Skin of body (tissue), 2 donors: ENCODE data around the gene CDC42EP3. TPM values are rescaled to one million over a fixed set of nuclear protein-coding genes. Genes with fewer than 3 reads are reported as not detected.
A peak's percentile ranks its signal among the peaks of the same experiment; 100 is the strongest.

Source experiments
- DNase-seq: peaks from one replicate; lab custom pipeline; 2025; lab: John Stamatoyannopoulos, UW
- total RNA-seq: library from RNA; depleted of rRNA; stranded (reverse); fragments of >200 nt; gene quantifications from one replicate; pipeline ENCODE4 v1.2.3, GENCODE V29; 2014

CDC42EP3 gene
- total RNA-seq, 1 donor from 2014 or later = 12.2 TPM

- peak; percentile 50 for DNase-seq
These were observed 14.7 kb downstream of the CDC42EP3 start for GRCh38 chr2:37656512-37657423.

DNA sequence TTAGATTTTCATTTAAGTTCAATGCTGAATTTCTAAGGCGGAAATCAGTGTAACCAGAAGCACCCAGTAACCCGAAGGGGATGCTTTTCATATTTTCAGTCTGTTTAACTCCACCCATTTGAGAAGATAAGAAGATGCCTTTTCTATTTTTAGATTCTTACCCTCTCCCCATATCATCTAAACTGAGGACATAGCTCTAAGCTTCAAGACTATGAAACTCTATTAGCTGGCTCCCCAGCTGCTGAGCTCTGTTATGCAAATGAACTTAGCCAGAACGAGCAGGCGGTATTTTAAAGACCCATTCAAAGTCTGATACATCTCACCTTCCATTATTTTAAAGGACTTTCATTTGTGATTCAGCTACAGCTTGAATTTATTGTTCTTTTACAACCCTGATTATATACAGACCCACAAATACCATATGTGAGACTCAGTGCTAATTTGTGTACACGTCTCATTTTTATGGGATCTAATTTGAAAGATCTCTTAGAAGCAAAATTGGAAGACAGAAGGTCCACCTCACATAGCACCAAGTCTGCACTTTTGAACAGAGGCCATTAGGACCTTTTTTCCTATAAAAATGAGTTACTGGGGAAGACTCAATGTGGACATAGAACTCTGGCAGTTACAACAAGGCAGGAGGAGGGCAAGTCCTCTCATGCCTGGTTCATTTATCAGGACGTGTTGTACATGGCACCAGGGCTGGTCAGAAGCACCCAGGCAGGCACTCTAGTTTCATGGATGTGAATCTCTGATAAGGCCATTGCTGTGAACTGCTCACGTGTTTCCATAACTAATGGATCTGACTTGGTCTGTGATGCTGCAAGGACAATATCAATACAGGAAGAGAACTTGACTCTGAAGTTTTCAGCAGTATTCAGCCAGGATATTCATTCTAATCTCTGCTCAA, 16.3 kb downstream of the CDC42EP3 start:
- DNase-seq = no peak

DNA sequence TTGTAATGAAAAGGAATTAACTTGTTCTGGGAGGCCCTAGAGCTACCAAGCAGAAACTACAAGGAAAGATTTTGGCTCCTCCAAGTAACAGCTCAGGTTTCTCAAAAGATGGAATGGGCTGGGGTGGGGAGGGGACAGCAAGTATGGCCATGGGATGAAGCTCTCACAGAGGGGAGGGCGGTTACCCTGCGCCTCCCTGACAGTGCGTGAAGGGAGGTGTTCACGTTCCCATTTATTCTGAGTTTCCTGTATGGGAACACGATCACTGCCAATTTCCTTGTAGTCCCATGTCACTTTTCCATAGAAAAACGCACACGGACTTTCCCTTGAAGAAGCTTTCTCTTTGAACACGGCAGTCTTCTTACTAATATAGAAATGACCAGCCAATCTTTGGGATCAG, 17.0 kb downstream of the CDC42EP3 start:
- no peak for DNase-seq

DNA sequence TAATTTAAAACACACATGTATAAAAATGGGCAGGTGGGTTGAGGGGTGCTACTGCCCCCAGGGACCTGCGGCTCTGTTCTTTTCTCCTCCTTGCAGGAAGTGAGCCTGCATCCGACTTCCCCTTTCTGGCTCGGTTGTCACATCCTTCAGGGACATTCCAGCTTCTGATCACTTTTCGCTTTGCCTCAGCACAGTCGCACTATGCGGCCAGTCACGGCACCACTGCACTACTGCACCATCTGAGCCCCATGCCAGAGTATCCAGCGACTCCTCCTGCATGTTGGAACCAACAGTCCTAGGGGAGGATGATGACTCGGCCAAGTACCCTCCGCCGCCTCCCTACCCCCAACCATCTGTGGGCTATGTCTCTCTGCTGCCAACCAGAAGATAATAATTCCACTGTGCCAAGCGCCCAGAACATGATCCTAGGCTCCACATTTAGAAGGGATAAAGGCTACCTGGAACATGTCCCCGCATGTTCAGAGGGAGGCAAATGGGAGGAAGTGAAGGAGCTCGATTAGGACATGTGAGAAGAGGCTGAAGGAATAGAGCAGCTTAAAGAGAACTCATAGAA, 17.6 kb downstream of the CDC42EP3 start:
- no peak for DNase-seq

DNA sequence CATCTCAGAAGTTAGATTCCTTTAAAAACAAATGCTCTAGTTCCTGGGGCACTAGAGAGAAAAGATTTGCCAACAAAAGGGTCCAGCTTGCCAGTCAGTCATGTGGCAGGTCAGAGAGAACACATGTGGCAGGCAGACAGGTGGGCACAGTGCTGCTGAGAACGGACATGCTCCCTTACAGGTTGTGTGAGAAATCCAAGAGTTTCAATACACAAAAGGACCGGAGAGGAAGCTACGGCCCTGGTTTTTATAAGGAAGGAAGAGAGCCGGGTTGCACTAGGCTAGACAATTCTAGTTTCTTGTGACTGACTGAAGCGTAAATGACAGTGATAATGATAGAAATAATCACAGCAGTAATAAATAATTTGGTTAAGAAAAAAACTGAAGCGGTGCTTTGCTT, 18.3 kb downstream of the CDC42EP3 start:
- DNase-seq = no peak

DNA sequence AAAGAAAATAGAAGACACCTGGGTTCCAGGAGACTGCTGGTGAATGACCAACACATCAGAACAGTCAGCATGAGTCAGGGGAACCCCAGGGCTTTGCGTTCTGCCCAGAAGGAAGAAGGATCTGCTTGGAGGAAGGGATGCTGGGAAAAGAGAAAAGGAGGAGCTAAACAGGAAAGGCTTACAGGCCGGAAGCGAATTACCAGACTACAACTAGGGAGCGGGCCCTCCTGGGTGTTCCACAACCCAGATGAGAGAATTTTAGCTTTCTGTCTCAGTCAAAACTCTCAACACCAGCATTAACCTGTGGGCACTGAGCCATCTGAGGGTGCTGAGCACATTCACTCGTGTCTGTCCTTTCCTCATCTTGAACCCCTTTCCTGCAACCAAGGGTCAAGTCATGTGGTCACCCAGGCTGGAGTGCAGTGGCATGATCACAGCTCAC, 19.2 kb downstream of the CDC42EP3 start:
- no peak for DNase-seq

DNA sequence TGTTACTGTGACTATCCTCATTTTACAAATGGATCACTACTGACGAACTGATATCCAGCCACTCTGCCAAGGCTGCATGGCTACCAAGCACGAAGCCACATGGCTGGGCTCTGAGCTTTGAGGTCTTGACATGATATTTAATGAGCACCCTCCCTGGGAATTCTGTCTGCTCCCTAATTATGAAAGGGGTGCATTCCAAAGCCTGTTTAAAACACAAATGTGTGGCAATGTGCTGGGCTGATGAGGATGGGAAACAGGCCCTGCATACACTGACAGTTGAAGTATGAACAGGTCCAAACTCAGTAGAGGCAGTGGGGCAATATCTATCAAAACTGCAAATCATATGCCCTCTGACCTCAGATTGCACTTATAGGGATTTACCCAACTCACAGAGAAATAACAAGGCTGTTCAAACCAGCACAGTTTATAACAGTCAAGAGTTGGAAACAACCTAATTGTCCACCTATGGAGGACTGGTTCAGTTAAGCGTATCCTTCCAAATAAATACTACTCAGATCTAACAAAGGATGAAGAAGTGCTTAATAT, 20.8 kb downstream of the CDC42EP3 start:
- DNase-seq = no peak

DNA sequence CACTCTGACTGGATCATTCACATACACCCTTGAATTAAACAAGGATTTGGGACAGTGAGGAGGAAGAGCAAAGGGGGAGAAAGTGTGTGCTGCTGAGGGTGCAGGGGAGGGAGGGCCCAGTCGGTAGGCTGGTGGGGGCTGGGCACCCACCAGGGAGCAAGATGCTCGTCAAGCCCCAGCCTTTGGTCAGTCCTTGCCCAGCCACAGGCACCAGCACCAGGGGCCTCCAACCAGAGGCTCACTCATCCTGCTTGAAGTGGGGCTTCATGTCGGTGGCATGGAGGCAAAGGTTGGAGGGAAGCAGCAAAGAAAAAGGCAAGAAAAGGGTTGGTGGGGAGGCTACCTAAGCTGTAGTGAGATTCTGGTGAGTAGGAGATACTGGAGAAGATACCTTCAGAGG, 21.9 kb downstream of the CDC42EP3 start:
- DNase-seq = no peak

DNA sequence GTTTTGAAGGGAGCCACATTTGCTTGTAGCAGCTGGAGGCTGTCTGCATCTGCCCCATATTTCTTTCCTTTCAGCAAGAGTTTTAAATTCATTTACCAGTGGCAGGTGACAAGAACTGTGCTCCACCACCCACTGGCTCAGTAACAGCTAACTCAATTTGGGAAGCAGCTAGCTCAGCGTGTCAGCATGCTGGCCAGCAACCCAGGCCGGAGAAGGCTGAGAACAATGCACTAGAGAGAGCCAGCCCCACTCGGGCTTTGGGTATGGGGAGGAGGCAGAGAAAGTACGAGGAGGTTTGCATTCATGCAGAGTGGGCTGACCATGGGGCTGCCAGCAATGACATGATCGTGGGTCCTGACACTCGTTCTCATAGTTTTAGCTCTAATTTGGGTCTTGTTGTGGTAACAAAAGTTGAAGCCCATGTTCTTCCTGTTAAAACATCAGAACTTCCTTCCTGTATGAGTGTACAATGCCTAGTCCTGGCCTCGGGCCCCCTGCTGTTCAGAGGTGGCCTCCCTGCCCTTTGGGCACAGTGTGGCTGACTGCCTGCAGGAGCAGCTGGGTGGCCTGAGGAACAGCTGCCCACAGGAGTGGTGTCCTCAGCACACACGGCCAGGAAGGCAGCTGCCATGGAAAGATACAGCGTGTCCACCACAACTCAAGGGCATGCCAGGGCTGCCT, 23.0 kb downstream of the CDC42EP3 start:
- DNase-seq = no peak

DNA sequence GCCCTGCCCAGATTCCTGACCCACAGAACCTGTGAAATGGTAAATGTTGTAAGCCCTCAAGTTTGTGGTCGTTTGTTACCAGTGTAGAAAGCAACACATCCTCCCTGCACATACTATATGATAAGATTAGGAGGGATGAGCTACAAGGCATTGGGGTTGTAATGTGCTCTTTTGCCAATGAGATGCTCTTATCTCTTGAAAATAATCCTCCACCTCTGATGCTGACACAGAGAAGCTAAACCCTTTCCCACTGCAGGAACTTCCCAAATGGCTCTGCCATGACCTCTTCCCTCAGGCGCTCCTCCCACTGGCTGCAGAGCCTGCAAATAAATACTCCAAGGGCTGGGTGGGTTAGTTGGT, 23.5 kb downstream of the CDC42EP3 start:
- no peak for DNase-seq

- DNase-seq = no peak
These were observed 25.6 kb downstream of the CDC42EP3 start for GRCh38 chr2:37645836-37646235.

DNA sequence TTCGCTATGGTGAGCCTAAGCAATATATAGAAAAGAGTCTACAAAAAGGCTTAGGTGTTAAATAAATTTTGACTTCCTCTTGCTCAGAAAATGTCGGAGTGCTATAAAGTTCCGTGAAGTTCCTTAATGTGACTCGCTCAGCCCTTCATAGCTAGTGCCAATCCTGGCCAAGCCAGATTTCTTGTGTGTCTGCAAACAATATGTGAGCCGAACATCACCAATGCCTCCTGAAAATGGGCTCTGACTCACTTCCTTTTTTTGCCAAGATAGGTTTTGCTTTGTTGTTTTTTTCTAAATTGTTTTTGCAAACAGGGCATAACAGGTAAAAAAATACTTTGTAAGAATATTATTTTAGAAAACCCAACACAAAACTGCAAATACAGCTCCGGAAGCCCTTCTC, 26.1 kb downstream of the CDC42EP3 start:
- no peak for DNase-seq

- DNase-seq = no peak
These were observed 27.3 kb downstream of the CDC42EP3 start for GRCh38 chr2:37644191-37644590.

DNA sequence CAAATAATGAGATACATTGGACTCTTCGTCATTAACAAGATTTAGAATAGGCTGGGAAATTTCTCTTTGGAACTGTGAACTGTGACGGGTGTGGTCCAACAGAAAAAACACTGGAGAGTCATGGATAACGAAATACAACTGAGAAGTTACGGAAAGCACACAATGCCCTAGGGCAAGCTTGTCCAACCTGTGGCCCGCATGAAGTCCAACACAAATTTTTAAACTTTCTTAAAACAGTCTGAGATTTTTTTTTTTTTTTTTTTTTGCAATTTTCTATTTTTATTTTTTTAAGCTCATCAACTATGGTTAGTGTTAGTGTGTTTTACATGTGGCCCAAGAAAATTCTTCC, 27.7 kb downstream of the CDC42EP3 start:
- DNase-seq = no peak

DNA sequence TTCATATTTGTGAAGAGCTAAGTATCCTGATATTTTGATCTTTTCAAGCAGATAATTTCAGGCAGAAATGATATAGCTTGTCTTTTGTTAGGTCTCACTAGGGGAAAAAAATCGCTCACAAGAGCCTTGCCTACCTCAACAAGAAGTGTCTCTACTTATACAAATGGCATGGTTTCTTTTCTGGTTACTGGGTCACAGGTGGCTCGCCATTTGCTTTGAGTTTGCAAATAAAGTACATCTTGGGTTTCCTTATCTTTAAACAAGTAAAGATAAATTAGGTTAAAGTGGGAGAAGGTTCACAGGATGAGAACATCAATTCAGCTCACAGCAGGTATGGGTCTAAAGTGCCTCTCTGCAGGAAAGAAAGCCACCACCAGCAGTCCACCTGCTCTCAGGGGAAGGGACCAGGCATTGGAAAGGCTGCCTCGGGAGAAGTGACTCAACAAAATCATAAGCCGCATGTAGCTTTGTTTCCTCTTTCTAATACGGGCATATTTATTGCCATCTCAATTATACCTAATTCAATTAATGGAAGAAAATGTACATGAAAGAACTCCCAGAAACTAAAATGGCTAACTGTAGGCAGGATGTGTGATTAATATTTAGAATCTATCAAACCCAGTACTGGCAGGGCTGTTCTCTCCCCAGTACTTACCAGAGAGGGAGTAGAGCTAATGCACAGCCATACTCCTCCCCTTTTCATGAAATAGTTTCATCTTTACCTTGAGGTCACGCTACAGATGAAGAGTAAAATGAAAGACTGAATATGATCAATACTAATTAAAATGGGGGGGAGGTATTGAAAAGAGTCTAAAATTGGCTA, 28.3 kb downstream of the CDC42EP3 start:
- no peak for DNase-seq

GRCh38 chr2:37641582-37642171, 29.8 kb downstream of the CDC42EP3 start:
- peak; percentile 96 for DNase-seq

GRCh38 chr2:37639631-37640030, 31.8 kb downstream of the CDC42EP3 start:
- DNase-seq = no peak

DNA sequence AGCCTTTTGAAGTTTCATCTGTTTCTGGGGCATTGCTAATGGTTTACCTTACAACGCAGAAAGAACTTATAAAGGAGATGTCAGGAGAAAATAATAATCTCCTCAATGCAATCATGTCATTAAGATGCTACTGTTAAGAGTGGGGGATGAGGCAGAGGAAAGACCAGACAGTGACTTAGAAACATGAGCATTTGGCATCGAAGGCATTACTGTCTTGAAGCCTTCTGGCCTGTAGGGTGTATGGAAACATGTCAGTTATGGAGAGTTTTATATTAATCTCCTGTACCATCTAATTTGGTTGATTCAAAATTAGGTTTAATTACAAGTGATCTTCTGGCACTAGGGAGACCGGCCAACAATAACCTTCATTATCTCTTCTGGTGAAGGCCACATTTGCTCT, 32.5 kb downstream of the CDC42EP3 start:
- no peak for DNase-seq

- DNase-seq = no peak
These were observed 33.5 kb downstream of the CDC42EP3 start for GRCh38 chr2:37637985-37638384.
